Aorta (tissue), 5 donors: ENCODE measurements around the gene SGMS2. TPM values are rescaled to one million over a fixed set of nuclear protein-coding genes. Genes with fewer than 3 reads are reported as not detected.

ENCODE experiments used
- ATAC-seq: fragments of 200-7000 bp; cut with Tn5 transposase; one replicate; pipeline ENCODE4 v1.9.1; 2022; ENCODE audit warnings: moderate library complexity; ENCODE audit not compliant: low FRiP score
- DNase-seq, 2 donors: peaks; one replicate each; pipeline ENCODE4 v3.0.0-alpha.2; 2020
- H3K27ac ChIP-seq, 2 donors: one replicate each; pipeline ENCODE4 v1.5.1; 2013; ENCODE audit warnings: low read length in 2 of 2, mild to moderate bottlenecking in 2 of 2, moderate library complexity in 2 of 2, control low read depth in 1 of 2, inconsistent platforms in 1 of 2, low read depth in 1 of 2
- H3K27me3 ChIP-seq, 2 donors: one replicate each; pipeline ENCODE4 v1.6.1; 2013; ENCODE audit warnings: control low read depth in 1 of 2, low read length in 1 of 2, mild to moderate bottlenecking in 1 of 2, moderate library complexity in 1 of 2; ENCODE audit not compliant: insufficient read depth in 2 of 2, control insufficient read depth in 1 of 2
- H3K36me3 ChIP-seq, 2 donors: one replicate each; pipeline ENCODE4 v1.6.1; 2013; ENCODE audit warnings: control low read depth in 1 of 2, low read length in 1 of 2, mild to moderate bottlenecking in 1 of 2; ENCODE audit not compliant: insufficient read depth in 2 of 2, control insufficient read depth in 1 of 2
- H3K4me1 ChIP-seq, 2 donors: one replicate each; pipeline ENCODE4 v1.6.1; 2013; ENCODE audit warnings: low read length in 2 of 2, control low read depth in 1 of 2, mild to moderate bottlenecking in 1 of 2, moderate library complexity in 1 of 2; ENCODE audit not compliant: insufficient read depth in 2 of 2, control insufficient read depth in 1 of 2
- H3K4me3 ChIP-seq, 2 donors: one replicate each; pipeline ENCODE4 v1.5.1; 2013; ENCODE audit warnings: low read length in 2 of 2, control low read depth in 1 of 2, mild to moderate bottlenecking in 1 of 2
- H3K9me3 ChIP-seq: one replicate; pipeline ENCODE4 v1.6.1; 2013; ENCODE audit warnings: mild to moderate bottlenecking, low read length; ENCODE audit not compliant: control insufficient read depth
- WGBS, 2 donors: extraction: QIAGEN DNeasy Blood & Tissue Kit; methylation state at CpG; one replicate each; pipeline ENCODE4 v1.1.7; 2013; 5-methylcytosine and 5-hydroxymethylcytosine counted together
- intact Hi-C, 2 donors: fragments of 100-400 bp; cut with DNase I; formaldehyde crosslinking; loops; one replicate each; pipeline versions ENCODE4 v1.14.2 to v1.15.0; 2022
- polyA plus RNA-seq, 2 donors: library from polyadenylated mRNA; stranded (reverse); fragments of 200-250 nt; gene quantifications; one replicate each; pipeline ENCODE4 v1.2.3, GENCODE V29; 2013
- total RNA-seq, 2 donors: library from RNA; stranded (reverse); fragmentation: NEBNext Ultra II Directional; extraction: Animal tissue kit (Norgen Biotek cat#: 25700); gene quantifications; one replicate each; pipeline ENCODE4 v1.2.1, GENCODE V29; 2021
- donor health status: healthy with polysubstance abuse.
- donor health status: Bipolar disorder and iron deficiency.
- donor health status: DM: no; HTN: no; CAD: no.
- donor health status: DM: no; HTN: no; CAD: no.
- donor health status: DM: yes; HTN: yes; CAD: no.

Gene SGMS2
- total and polyA plus RNA-seq, 4 donors: 4.3 to 50.2 (median 24.5) TPM

DNA sequence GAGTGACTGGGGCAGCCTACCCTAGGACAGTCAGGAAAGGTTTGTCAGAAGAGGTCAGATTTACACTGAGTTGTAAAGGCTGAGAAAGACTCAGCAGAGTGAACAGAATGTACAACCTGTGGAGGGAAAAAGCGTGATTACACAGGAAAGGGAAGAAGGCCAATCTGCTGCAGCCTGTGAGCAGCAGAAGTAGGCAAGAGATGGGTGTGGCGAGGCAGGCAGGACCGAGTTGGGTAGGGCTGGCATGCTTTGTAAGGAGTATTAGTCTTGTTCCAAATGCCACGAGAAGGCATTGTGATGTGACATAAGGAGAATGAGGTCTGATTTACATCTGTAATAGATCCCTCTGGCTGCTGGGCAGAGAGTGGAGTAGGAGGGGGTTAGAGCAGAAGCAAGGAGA lies 12.6 kb downstream of the SGMS2 start:
- ATAC-seq (peak; percentile 60), DNase-seq (no peak)
- no peak overlapping the region for H3K4me3 ChIP-seq
- H3K36me3 ChIP-seq: no peaks in the 10 kb centered on the region
- H3K4me1 ChIP-seq: peaks cover 0 to 5% of the 10 kb centered on the region in 2 donors
- no peak overlapping the region for H3K27ac ChIP-seq
- intact Hi-C loops: no loop called here
- no peaks in the 10 kb centered on the region for H3K27me3 ChIP-seq
- 74 to 81% methylated on average over 4 of the region's 4 CpGs for WGBS, 2 donors
- H3K9me3 ChIP-seq: peaks cover 3% of the 10 kb centered on the region

DNA sequence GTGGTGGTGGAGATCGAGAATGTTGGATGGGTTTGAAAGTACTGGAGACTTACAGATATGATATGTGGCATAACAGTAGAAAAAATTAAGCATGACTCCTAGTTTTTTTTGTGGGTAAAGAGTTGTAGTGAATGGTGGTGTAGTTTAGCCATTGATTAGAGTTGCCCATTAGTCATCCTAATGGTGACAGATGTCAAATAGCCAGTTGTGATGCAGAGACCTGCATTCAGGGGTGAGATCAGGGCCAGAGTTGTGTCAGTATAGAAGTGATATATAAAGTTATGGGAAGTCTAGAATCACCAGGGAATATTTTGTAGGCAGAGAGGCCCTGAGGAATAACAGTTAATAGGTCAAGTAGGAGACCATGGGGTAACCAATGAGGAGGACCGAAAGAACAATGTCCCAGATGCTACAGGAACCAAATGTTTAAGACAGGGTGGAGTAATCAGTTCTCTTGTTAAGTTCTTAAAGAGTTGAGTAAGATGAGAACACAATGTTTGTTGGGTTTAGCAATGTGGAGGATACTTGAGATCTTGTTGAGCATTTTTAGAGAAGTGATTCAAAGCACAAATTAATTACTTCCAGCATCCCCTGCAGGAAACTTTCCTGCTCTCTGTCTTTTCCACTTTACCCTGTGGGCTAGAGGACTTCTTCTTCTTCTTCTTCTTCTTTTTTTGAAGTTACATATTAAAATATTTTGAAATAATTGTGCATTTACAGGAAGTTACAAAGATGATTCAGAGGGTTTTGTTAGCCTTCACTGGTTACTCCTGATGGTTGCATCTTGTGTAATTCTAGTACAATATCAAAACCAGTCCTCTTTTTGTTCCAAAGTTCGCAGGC lies 13.3 kb downstream of the SGMS2 start:
- ATAC-seq: no peak
- intact Hi-C loops: no loop called here
- Histone ChIP-seq H3K27me3 (no peaks in the 10 kb centered on the region), H3K27ac (no peak overlapping the region), H3K9me3 (peaks cover 3% of the 10 kb centered on the region), H3K36me3 (no peaks in the 10 kb centered on the region), H3K4me1 (peaks cover 0 to 4% of the 10 kb centered on the region in 2 donors), H3K4me3 (no peak overlapping the region)
- 94 to 99% methylated on average over 3 of the region's 3 CpGs for WGBS, 2 donors
- no peak for DNase-seq

DNA sequence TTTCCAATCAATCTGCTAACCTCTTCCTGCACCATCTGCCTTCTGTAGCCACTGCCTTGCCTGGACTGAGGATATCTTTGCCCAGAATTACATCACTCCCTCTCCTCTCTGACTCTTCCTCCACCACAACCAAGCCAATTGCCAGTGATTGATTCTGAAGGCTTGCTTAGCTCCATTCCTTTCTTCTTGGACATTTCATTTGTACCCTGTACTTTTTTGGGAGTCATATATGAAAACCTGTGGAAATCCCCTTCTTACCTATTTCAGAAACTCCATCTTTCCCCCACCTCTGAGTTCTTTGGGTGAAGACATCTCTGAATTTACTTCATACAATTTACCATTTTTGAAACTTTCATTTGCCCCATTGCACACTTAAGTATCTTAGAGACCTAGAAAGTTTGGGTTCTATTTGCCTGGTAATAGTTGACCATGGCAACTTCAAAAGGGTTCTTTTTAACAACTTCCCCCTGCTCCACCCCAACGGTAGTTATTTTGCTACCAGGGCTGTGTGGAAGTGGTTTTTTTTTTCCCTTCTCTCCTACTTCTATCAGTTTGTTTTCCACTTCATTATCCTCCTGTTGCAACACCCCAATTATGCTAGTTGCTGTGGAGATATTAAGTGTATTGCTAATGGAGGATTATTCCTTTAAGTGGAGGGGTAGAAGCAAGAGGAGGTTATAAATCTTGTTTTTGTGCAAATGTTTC lies 14.3 kb downstream of the SGMS2 start:
- H3K4me3 ChIP-seq: no peak overlapping the region
- ATAC-seq (no peak), DNase-seq (no peak)
- H3K27me3 ChIP-seq: no peaks in the 10 kb centered on the region
- H3K36me3 ChIP-seq: no peaks in the 10 kb centered on the region
- peaks cover 0 to 4% of the 10 kb centered on the region in 2 donors for H3K4me1 ChIP-seq
- intact Hi-C loops: no loop called here
- no peaks in the 10 kb centered on the region for H3K9me3 ChIP-seq
- H3K27ac ChIP-seq: no peak overlapping the region
- 77 to 94% methylated on average over 1 of the region's 1 CpG for WGBS, 2 donors

DNA sequence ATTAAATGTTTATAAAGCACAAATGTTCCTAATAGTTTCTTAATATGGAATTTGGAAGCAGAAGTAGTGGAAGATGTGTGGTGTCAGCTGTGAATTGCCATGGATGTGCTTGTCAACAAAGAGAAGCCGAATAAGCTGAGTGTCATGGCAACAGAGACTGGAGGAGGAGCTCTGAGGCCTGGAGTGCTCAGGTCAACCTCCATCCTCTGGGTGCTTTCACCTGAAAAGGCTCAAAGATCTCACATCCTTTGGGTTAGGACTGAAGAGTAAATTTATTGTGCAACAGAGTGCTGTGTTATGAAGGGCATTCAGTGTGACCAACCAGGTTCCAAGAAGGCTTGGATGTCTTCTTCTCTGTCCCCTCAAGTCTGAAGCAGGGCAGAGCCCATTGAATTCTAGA lies 18.7 kb downstream of the SGMS2 start:
- no peak overlapping the region for H3K4me3 ChIP-seq
- DNase-seq (no peak), ATAC-seq (no peak)
- WGBS, 2 donors: 49 to 69% methylated on average over 1 of the region's 1 CpG
- H3K27me3 ChIP-seq: no peaks in the 10 kb centered on the region
- intact Hi-C loops: no loop called here
- H3K9me3 ChIP-seq: no peaks in the 10 kb centered on the region
- H3K36me3 ChIP-seq: no peaks in the 10 kb centered on the region
- H3K4me1 ChIP-seq: peaks cover 0 to 2% of the 10 kb centered on the region in 2 donors
- H3K27ac ChIP-seq: no peak overlapping the region

DNA sequence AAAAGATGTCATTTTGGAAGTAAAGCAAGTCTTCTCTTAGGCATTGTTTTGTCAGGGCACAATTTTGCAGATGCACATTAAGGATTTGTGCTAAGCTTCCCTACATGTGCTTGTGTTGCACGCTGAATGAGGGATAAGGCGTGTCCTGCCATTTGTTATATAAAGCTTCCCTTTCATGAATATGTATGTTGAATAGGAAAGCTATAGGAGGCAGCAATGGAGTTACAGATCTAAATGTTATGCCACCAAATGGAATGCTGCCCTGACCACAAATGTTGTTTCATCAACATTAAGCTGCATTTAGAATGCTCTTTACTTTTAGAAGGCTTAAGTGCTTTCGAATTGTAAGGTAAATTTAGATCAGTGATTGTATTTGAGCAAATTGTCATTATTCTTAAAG lies 20.9 kb downstream of the SGMS2 start:
- WGBS, 2 donors: 95 to 96% methylated on average over 3 of the region's 3 CpGs
- ATAC-seq: no peak
- H3K9me3 ChIP-seq: no peaks in the 10 kb centered on the region

DNA sequence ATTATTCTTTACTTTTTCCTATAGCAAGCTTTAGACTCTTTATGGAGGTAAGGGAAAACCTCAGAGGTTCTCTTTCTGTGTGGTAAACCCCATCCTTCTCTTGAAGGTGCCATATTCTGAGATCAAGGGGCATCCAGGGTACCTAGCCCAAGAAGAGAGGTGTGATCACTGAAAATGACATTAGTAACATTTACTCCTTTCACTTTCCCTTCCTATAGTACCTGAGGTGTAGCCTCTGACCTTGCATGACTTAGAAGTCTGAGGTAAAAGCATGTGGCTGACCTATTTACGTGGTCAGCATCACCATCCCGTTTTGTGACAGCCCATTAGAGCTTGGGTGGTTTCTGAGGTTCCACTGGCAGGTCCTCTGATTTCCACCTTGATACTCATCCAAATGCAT lies 25.7 kb downstream of the SGMS2 start:
- H3K27ac ChIP-seq: no peak overlapping the region
- H3K36me3 ChIP-seq: no peaks in the 10 kb centered on the region
- no peak overlapping the region for H3K4me3 ChIP-seq
- DNase-seq (no peak), ATAC-seq (no peak)
- no peaks in the 10 kb centered on the region for H3K27me3 ChIP-seq
- intact Hi-C loops: no loop called here
- WGBS, 2 donors: 91 to 98% methylated on average over 2 of the region's 2 CpGs
- H3K9me3 ChIP-seq: no peaks in the 10 kb centered on the region
- no peaks in the 10 kb centered on the region for H3K4me1 ChIP-seq

More for the DNA sequence above, 20.9 kb downstream of the SGMS2 start:
- Histone ChIP-seq H3K4me3 (no peak overlapping the region), H3K27me3 (no peaks in the 10 kb centered on the region), H3K4me1 (no peaks in the 10 kb centered on the region), H3K27ac (no peak overlapping the region), H3K36me3 (no peaks in the 10 kb centered on the region)
- DNase-seq: no peak
- intact Hi-C loops: no loop called here

DNA sequence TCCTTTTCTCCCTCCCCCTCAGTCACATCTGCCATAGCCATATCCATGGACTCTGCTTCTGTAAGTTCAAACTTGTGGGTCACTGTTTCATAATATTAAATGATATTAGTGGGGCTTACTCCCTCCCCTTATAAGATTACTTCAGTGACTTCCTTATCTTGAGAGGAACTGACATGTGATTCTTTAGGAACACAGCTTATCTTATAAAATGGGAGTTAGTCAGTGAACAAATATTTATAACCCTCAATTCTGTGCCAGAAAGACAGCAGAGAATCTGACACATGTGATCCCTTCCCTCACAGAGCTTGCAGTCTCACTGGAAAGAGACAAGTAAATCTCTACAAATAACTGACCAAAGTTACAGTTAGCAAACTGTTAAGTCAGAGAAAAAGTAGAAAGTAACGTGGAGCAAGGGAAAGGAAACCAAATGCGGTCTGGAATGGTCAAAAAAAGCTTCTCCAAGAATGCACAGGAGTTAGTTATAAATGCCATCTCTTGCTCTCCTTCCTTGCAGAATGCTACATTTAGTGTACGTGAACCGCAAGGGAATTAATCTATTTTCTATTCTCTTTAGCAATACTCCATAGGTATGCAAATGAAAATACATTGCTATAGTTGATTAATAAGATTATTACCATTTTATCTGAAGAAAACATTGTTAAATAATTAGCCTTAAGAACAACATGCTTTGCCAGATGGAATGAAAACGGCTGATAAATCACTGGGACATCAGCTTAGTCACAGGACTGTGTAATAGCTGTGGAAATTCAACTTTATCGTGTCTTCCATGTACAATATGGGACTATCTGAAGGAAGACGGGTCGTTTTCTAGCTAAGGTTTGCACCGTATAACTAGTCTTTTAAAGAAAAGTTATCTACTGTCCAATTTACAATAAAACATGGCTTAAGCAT lies 29.0 kb downstream of the SGMS2 start:
- Histone ChIP-seq H3K4me3 (no peak overlapping the region), H3K27me3 (no peaks in the 10 kb centered on the region), H3K4me1 (no peaks in the 10 kb centered on the region), H3K27ac (no peak overlapping the region), H3K36me3 (no peaks in the 10 kb centered on the region), H3K9me3 (no peaks in the 10 kb centered on the region)
- intact Hi-C loops: no loop called here
- WGBS, 2 donors: 67 to 72% methylated on average over 9 of the region's 9 CpGs
- ATAC-seq: peak; percentile 67
- no peak for DNase-seq

DNA sequence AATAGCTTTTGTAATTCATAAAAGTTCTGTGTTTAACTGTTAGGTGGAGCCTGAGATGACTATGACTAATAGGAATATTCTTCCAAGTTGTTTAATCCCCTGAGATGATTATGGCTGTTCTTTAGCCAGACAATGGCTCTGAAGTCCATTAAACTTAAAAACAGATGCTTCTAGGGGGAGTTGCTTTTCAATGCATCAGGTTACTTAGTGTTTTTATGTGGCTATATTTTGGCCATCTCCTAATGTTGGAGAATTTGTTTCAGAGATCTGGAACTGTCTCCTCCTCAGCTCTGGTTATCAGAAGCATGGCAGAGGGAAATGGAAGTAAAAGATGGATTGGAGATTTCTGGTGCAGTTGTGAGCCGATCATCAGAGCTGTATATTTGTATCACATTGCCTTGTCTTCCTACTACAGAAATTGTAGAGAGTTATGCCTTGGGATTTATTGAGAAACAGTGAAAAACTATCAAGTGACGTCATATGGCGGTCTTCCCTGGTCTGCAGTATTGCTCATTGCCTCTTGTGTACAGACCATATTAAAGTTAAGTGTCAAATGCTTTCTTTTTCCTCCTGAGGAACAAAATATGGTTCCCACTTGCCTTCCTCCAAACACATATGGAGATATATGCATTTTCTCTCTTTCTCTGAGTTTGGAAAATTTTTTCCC lies 29.8 kb downstream of the SGMS2 start:
- no peak overlapping the region for H3K4me3 ChIP-seq
- intact Hi-C loops: no loop called here

More for the DNA sequence above, 29.8 kb downstream of the SGMS2 start:
- DNase-seq (no peak), ATAC-seq (peak; percentile 80)
- Histone ChIP-seq H3K27ac (no peak overlapping the region), H3K9me3 (no peaks in the 10 kb centered on the region), H3K36me3 (no peaks in the 10 kb centered on the region), H3K4me1 (no peaks in the 10 kb centered on the region), H3K27me3 (no peaks in the 10 kb centered on the region)
- 95 to 99% methylated on average over 3 of the region's 3 CpGs for WGBS, 2 donors
